Stimulated activated memory B cell treated with anti-CD40 and anti-IgM and Interleukin-4, amounts not matched to agents 10 μg/mL and 1 μg/mL and 100 μg/mL, for 72 hours (primary cell): ENCODE results near the gene PMEPA1.
A peak's percentile ranks its signal among the peaks of the same experiment; 100 is the strongest.

ENCODE experiments used
- ATAC-seq: fragments of 150-1000 bp; cut with Tn5 transposase; 2 replicates; pipeline ENCODE4 v1.10.0; 2021
- H3K27ac Mint-ChIP-seq: one replicate; pipeline ENCODE4 v1.8.0; 2022; ENCODE audit warnings: mild to moderate bottlenecking, mixed read lengths
- H3K27me3 Mint-ChIP-seq: one replicate; pipeline ENCODE4 v1.8.0; 2022; ENCODE audit warnings: mixed read lengths
- H3K36me3 Mint-ChIP-seq: one replicate; pipeline ENCODE4 v1.8.0; 2022; ENCODE audit warnings: mixed read lengths
- H3K4me1 Mint-ChIP-seq: one replicate; pipeline ENCODE4 v1.8.0; 2022; ENCODE audit warnings: mixed read lengths
- H3K4me3 Mint-ChIP-seq: one replicate; pipeline ENCODE4 v1.8.0; 2022; ENCODE audit warnings: mild to moderate bottlenecking, moderate library complexity, mixed read lengths
- H3K9me3 Mint-ChIP-seq: one replicate; pipeline ENCODE4 v1.8.0; 2022; ENCODE audit warnings: mixed read lengths

The PMEPA1 gene

GRCh38 chr20:57661746-57662455 is 47.9 kb downstream of the PMEPA1 start:
- ATAC-seq: no peak
- no peaks in the 10 kb centered on the region for H3K27me3 Mint-ChIP-seq
- H3K4me1 Mint-ChIP-seq: peaks cover 41% of the 10 kb centered on the region
- H3K36me3 Mint-ChIP-seq: peaks cover 16% of the 10 kb centered on the region
- H3K27ac Mint-ChIP-seq: no peak overlapping the region
- H3K4me3 Mint-ChIP-seq: no peak overlapping the region
- no peaks in the 10 kb centered on the region for H3K9me3 Mint-ChIP-seq

GRCh38 chr20:57660922-57661745 is 48.7 kb downstream of the PMEPA1 start:
- no peaks in the 10 kb centered on the region for H3K9me3 Mint-ChIP-seq
- H3K4me3 Mint-ChIP-seq: no peak overlapping the region
- peaks cover 22% of the 10 kb centered on the region for H3K36me3 Mint-ChIP-seq
- no peak overlapping the region for H3K27ac Mint-ChIP-seq
- no peak for ATAC-seq
- peaks cover 41% of the 10 kb centered on the region for H3K4me1 Mint-ChIP-seq
- no peaks in the 10 kb centered on the region for H3K27me3 Mint-ChIP-seq

GRCh38 chr20:57660181-57660921 is 49.5 kb downstream of the PMEPA1 start:
- Mint-ChIP-seq H3K9me3 (no peaks in the 10 kb centered on the region), H3K4me3 (no peak overlapping the region), H3K36me3 (peaks cover 22% of the 10 kb centered on the region), H3K27ac (no peak overlapping the region), H3K27me3 (no peaks in the 10 kb centered on the region), H3K4me1 (peaks cover 41% of the 10 kb centered on the region)
- ATAC-seq: no peak

GRCh38 chr20:57659517-57660180 is 50.2 kb downstream of the PMEPA1 start:
- H3K4me1 Mint-ChIP-seq: peaks cover 48% of the 10 kb centered on the region
- peaks cover 22% of the 10 kb centered on the region for H3K36me3 Mint-ChIP-seq
- no peak overlapping the region for H3K27ac Mint-ChIP-seq
- H3K9me3 Mint-ChIP-seq: no peaks in the 10 kb centered on the region
- no peak for ATAC-seq
- H3K4me3 Mint-ChIP-seq: no peak overlapping the region
- no peaks in the 10 kb centered on the region for H3K27me3 Mint-ChIP-seq

GRCh38 chr20:57658833-57659516 is 50.8 kb downstream of the PMEPA1 start:
- ATAC-seq: no peak
- Mint-ChIP-seq H3K4me1 (peaks cover 55% of the 10 kb centered on the region), H3K9me3 (no peaks in the 10 kb centered on the region), H3K36me3 (peaks cover 22% of the 10 kb centered on the region), H3K27me3 (no peaks in the 10 kb centered on the region), H3K4me3 (no peak overlapping the region), H3K27ac (no peak overlapping the region)

- ATAC-seq: no peak
These were observed 51.4 kb downstream of the PMEPA1 start for GRCh38 chr20:57658447-57658832.

GRCh38 chr20:57657535-57658446 is 52.0 kb downstream of the PMEPA1 start:
- H3K27me3 Mint-ChIP-seq: no peaks in the 10 kb centered on the region
- peak overlapping the region; percentile 53 for H3K27ac Mint-ChIP-seq
- ATAC-seq: peak; percentile 15
- H3K4me1 Mint-ChIP-seq: peaks cover 48% of the 10 kb centered on the region
- H3K36me3 Mint-ChIP-seq: peaks cover 22% of the 10 kb centered on the region
- H3K9me3 Mint-ChIP-seq: no peaks in the 10 kb centered on the region
- no peak overlapping the region for H3K4me3 Mint-ChIP-seq

More at GRCh38 chr20:57658447-57658832, 51.4 kb downstream of the PMEPA1 start:
- Mint-ChIP-seq H3K27ac (peak overlapping the region; percentile 53), H3K27me3 (no peaks in the 10 kb centered on the region), H3K9me3 (no peaks in the 10 kb centered on the region), H3K4me3 (no peak overlapping the region), H3K36me3 (peaks cover 22% of the 10 kb centered on the region), H3K4me1 (peaks cover 55% of the 10 kb centered on the region)

- peaks cover 27% of the 10 kb centered on the region for H3K36me3 Mint-ChIP-seq
- H3K27me3 Mint-ChIP-seq: no peaks in the 10 kb centered on the region
- no peak for ATAC-seq
- no peaks in the 10 kb centered on the region for H3K9me3 Mint-ChIP-seq
- no peak overlapping the region for H3K4me3 Mint-ChIP-seq
- H3K4me1 Mint-ChIP-seq: peaks cover 45% of the 10 kb centered on the region
- H3K27ac Mint-ChIP-seq: no peak overlapping the region
These were observed 52.8 kb downstream of the PMEPA1 start for GRCh38 chr20:57656821-57657534.

- H3K27me3 Mint-ChIP-seq: no peaks in the 10 kb centered on the region
- no peaks in the 10 kb centered on the region for H3K9me3 Mint-ChIP-seq
- H3K27ac Mint-ChIP-seq: no peak overlapping the region
- H3K4me3 Mint-ChIP-seq: no peak overlapping the region
- no peak for ATAC-seq
- peaks cover 40% of the 10 kb centered on the region for H3K4me1 Mint-ChIP-seq
- H3K36me3 Mint-ChIP-seq: peaks cover 31% of the 10 kb centered on the region
These were observed 53.5 kb downstream of the PMEPA1 start for GRCh38 chr20:57656252-57656820.

- Mint-ChIP-seq H3K36me3 (peaks cover 33% of the 10 kb centered on the region), H3K9me3 (no peaks in the 10 kb centered on the region), H3K4me1 (peaks cover 38% of the 10 kb centered on the region), H3K27me3 (no peaks in the 10 kb centered on the region), H3K27ac (no peak overlapping the region), H3K4me3 (no peak overlapping the region)
- ATAC-seq: no peak
These were observed 54.0 kb downstream of the PMEPA1 start for GRCh38 chr20:57655809-57656155.

GRCh38 chr20:57654998-57655808 is 54.6 kb downstream of the PMEPA1 start:
- H3K9me3 Mint-ChIP-seq: no peaks in the 10 kb centered on the region
- no peak overlapping the region for H3K4me3 Mint-ChIP-seq
- H3K36me3 Mint-ChIP-seq: peaks cover 39% of the 10 kb centered on the region
- H3K27ac Mint-ChIP-seq: no peak overlapping the region
- no peaks in the 10 kb centered on the region for H3K27me3 Mint-ChIP-seq
- H3K4me1 Mint-ChIP-seq: peaks cover 33% of the 10 kb centered on the region
- no peak for ATAC-seq

GRCh38 chr20:57654363-57654997 is 55.3 kb downstream of the PMEPA1 start:
- no peaks in the 10 kb centered on the region for H3K9me3 Mint-ChIP-seq
- no peak overlapping the region for H3K27ac Mint-ChIP-seq
- H3K27me3 Mint-ChIP-seq: no peaks in the 10 kb centered on the region
- H3K36me3 Mint-ChIP-seq: peaks cover 40% of the 10 kb centered on the region
- ATAC-seq: peak; percentile 75
- H3K4me3 Mint-ChIP-seq: no peak overlapping the region
- H3K4me1 Mint-ChIP-seq: peaks cover 33% of the 10 kb centered on the region
